Mesodermal cell (in vitro differentiated cells): ENCODE measurements around the gene SMIM28.

ENCODE experiments used
- H3K27ac ChIP-seq: 2 replicates; pipeline ENCODE4 v1.7.0; 2013; ENCODE audit warnings: mild to moderate bottlenecking, low read depth, low read length, moderate library complexity; ENCODE audit not compliant: severe bottlenecking
- H3K36me3 ChIP-seq: 2 replicates; pipeline ENCODE4 v1.7.1; 2013; ENCODE audit warnings: mild to moderate bottlenecking, low read length, moderate library complexity; ENCODE audit not compliant: control insufficient read depth, insufficient read depth
- H3K4me1 ChIP-seq: one replicate; pipeline ENCODE4 v1.7.1; 2013; ENCODE audit warnings: mild to moderate bottlenecking, low read length; ENCODE audit not compliant: insufficient read depth, control insufficient read depth, poor library complexity, severe bottlenecking
- H3K4me3 ChIP-seq: 2 replicates; pipeline ENCODE4 v1.7.0; 2013; ENCODE audit warnings: low read length, control low read depth, mild to moderate bottlenecking; ENCODE audit not compliant: insufficient read depth, poor library complexity, severe bottlenecking; ENCODE audit errors: extremely low read depth
- H3K9me3 ChIP-seq: 2 replicates; pipeline ENCODE4 v1.7.1; 2013; ENCODE audit warnings: mild to moderate bottlenecking, low read length, moderate library complexity; ENCODE audit not compliant: control insufficient read depth
- WGBS, 2 experiments: methylation state at CpG; one replicate each; pipeline ENCODE4 v1.1.5; 2013; ENCODE audit warnings: missing lambda C conversion rate in 2 of 2; ENCODE audit not compliant: insufficient coverage in 2 of 2; 5-methylcytosine and 5-hydroxymethylcytosine counted together

Gene SMIM28

DNA sequence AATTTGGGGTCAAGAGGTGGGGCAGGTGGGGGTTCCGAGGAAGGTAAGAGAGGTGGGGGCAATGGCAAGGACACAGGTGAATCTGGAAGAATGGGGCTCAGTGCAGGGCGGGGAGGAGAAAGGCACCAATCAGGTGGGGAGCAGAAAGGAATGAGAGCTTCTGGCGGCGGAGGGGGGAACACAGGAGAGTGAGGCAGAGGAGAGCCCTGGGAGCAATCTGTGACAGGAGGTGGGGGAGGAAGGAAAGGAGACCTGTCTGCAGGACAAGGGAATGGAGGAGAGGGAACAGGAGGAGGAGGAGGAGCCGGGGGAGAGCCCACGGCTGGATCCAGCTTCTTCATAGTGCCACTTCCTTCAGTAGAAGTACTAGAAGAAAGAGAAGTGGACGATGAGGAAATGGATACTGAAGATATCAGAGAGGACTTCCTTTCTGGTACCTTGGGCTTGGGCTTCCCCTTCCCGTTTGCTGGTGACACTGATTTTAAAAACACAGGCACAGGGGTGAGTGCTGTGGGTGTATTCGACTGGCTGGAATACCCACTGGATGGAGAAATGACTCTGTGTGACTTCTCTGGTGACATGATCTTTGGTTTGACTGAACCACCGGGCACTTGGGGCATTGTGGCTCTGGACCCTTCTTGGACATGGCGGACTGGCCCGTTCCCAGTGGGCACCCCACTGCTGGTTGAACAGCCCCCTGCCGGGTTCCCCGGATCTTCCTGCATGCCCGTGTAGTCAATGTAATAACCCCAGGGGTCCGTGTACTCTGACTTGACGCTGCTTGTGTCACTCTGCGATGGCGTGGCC, 53.8 kb downstream of the SMIM28 start:
- no peak overlapping the region for H3K4me3 ChIP-seq
- no peaks in the 10 kb centered on the region for H3K4me1 ChIP-seq
- WGBS, 2 experiments, result 88 to 92% methylated on average over 14 to 18 of the region's 19 CpGs
- H3K27ac ChIP-seq, result no peak overlapping the region
- no peaks in the 10 kb centered on the region for H3K9me3 ChIP-seq
- H3K36me3 ChIP-seq, result peaks cover 32% of the 10 kb centered on the region

DNA sequence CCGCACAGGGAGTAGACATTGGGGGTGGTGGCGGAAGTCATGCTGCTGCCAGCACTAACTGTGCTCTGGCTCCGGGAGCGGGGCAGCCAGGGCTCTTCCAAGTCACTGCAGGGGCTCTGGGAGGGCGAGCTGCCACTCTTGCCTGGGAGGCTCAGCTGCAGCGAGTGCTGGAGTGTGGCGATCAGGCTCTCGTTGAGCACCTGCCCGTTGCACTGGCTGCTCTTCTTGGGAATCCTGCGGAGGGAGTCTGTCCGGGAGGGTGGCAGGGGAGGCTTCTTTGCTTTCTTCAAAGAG, 54.3 kb downstream of the SMIM28 start:
- Histone ChIP-seq H3K4me1 (no peaks in the 10 kb centered on the region), H3K36me3 (peaks cover 31% of the 10 kb centered on the region), H3K27ac (no peak overlapping the region), H3K4me3 (no peak overlapping the region), H3K9me3 (no peaks in the 10 kb centered on the region)
- WGBS, 2 experiments, result 93 to 94% methylated on average over 10 of the region's 11 CpGs
